ENCODE data around the gene TPRN. TPM values are rescaled to one million over a fixed set of nuclear protein-coding genes. Genes with fewer than 3 reads are reported as not detected.

TPRN gene
- total RNA-seq, 1 donor from 2014 or later: 8.2 TPM

DNA sequence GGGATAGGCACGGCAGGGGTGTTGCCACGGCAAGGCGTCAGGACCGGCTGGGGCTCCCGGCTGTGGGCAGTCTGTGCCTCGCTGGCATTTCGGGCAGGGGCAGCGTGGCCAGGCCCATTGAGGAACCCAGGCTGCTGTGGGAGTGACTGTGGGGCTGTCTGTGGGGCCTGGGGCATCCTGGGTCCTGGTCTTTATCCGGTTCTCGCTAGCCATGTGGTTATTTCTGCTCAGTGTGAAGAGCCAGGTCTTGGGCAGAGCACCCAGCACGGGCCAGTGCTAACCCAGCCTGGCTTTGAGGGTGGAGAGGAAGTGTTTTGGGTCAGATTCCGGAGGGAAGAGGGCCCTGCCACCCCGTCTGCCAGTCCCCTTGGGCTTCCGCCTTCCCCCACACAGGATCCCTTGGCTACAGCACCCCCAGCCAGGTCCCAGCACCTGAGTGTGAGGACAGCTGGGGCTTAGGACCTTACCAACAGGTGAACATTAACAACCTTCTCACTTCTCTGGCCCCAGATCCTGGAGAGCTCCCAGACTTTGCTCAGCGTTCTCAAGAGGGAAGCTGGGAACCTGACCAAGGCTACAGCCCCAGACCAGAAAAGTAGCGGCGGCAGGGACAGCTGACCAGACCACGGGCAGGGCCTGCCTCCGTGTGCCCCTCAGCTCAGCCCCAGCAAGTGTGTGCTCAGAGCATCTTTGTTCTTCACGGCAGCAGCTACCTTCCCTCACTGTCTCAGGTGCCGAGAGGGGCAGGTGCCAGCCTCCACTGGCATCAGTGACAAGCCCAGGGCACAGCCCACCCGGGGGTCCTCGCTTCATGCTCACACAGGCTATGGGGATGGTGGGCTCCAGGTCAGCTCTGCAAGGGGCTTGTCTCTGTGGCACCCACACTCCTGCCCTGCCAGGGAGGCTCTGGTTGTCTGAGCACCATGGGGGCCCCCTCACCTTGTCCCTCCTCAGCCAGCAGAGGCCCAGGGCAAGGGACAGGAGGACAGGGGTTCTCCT, 10.9 kb downstream of the TPRN start:
- DNase-seq (ENCODE audit: low spot score): no peak
- Mint-ChIP-seq H3K27ac (ENCODE audit: unreplicated experiment) (peak overlapping the region; percentile 57), H3K9me3 (ENCODE audit: unreplicated experiment) (no peaks in the 10 kb centered on the region), H3K4me3 (ENCODE audit: unreplicated experiment) (peak overlapping the region; percentile 96), H3K27me3 (ENCODE audit: unreplicated experiment) (peaks cover 9% of the 10 kb centered on the region), H3K4me1 (ENCODE audit: unreplicated experiment) (peaks cover 11% of the 10 kb centered on the region), H3K36me3 (ENCODE audit: low read depth, unreplicated experiment) (peaks cover under 1% of the 10 kb centered on the region)
- TF ChIP-seq, protein P1, sequence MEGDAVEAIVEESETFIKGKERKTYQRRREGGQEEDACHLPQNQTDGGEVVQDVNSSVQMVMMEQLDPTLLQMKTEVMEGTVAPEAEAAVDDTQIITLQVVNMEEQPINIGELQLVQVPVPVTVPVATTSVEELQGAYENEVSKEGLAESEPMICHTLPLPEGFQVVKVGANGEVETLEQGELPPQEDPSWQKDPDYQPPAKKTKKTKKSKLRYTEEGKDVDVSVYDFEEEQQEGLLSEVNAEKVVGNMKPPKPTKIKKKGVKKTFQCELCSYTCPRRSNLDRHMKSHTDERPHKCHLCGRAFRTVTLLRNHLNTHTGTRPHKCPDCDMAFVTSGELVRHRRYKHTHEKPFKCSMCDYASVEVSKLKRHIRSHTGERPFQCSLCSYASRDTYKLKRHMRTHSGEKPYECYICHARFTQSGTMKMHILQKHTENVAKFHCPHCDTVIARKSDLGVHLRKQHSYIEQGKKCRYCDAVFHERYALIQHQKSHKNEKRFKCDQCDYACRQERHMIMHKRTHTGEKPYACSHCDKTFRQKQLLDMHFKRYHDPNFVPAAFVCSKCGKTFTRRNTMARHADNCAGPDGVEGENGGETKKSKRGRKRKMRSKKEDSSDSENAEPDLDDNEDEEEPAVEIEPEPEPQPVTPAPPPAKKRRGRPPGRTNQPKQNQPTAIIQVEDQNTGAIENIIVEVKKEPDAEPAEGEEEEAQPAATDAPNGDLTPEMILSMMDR (IDR thresholded peaks at IDR 0.05; ENCODE audit: unreplicated experiment): no peak

- TF ChIP-seq, protein P1 (IDR thresholded peaks at IDR 0.05; ENCODE audit: unreplicated experiment): no peak
- H3K9me3 Mint-ChIP-seq (ENCODE audit: unreplicated experiment): no peaks in the 10 kb centered on the region
- peak within 1 kb of the TSS; percentile 96 for H3K4me3 Mint-ChIP-seq (ENCODE audit: unreplicated experiment)
- peaks cover 7% of the 10 kb centered on the region for H3K36me3 Mint-ChIP-seq (ENCODE audit: low read depth, unreplicated experiment)
- H3K27me3 Mint-ChIP-seq (ENCODE audit: unreplicated experiment): peaks cover 9% of the 10 kb centered on the region
- DNase-seq (ENCODE audit: low spot score): peak; percentile 95
- peaks cover 11% of the 10 kb centered on the region for H3K4me1 Mint-ChIP-seq (ENCODE audit: unreplicated experiment)
- H3K27ac Mint-ChIP-seq (ENCODE audit: unreplicated experiment): peak within 1 kb of the TSS; percentile 57
Measured at GRCh38 chr9:137188490-137189296, 11.8 kb downstream of the TPRN start, which contains the start of the genes ANAPC2 and SSNA1. TSS of gene ANAPC2 (minus strand) at chr9:137188560. CDS start at chr9:137188532, 28 bp downstream. TSS of gene SSNA1 (plus strand) at chr9:137188676. CDS start at chr9:137188727, 51 bp downstream.

DNA sequence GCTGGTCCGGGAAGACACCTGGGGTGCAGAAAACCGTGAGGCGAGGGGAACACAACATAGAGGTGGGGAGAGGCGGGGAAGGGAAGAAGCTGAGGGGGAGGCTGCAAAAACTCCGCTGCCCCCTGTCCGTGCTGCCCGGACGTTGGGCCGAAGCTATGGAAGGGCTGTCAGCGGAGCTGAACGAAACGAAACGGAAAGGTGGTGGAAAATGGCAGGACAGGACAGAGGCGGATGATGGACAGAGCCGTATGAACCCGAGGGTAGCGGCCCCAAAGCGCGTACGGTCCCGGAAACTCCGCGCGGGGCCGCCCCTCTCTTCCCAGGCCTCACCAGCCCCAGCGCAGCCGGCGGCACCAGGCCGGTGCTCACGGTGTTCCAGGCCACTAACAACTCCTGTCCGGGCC, 12.5 kb downstream of the TPRN start:
- Mint-ChIP-seq H3K4me3 (ENCODE audit: unreplicated experiment) (peak overlapping the region; percentile 94), H3K27me3 (ENCODE audit: unreplicated experiment) (peaks cover 9% of the 10 kb centered on the region), H3K27ac (ENCODE audit: unreplicated experiment) (no peak overlapping the region), H3K36me3 (ENCODE audit: low read depth, unreplicated experiment) (peaks cover 7% of the 10 kb centered on the region), H3K4me1 (ENCODE audit: unreplicated experiment) (peaks cover 11% of the 10 kb centered on the region), H3K9me3 (ENCODE audit: unreplicated experiment) (no peaks in the 10 kb centered on the region)
- no peak for DNase-seq (ENCODE audit: low spot score)
- TF ChIP-seq, protein P1 (IDR thresholded peaks at IDR 0.05; ENCODE audit: unreplicated experiment): no peak

DNA sequence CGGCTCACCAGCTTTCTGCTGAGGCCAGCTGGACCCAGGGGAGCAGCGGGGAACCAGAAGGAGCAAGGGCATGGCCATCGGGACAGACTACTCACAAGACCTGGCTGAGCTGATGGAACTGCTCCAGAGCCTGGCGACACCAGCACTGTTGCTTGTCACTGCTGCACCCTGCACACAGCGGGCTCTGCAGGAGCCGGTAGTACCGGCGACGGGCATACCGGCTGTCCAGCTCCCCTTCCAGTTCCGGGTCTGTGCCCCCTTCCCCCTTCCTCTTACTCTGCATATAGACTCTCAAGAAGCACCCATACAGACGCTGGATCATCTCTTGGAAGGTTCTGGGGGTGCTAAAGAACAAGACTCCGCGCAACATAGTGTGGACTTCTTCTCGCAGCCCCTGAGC, 13.2 kb downstream of the TPRN start:
- DNase-seq (ENCODE audit: low spot score): no peak
- TF ChIP-seq, protein P1 (IDR thresholded peaks at IDR 0.05; ENCODE audit: unreplicated experiment): no peak
- Mint-ChIP-seq H3K9me3 (ENCODE audit: unreplicated experiment) (no peaks in the 10 kb centered on the region), H3K4me1 (ENCODE audit: unreplicated experiment) (peaks cover 11% of the 10 kb centered on the region), H3K27me3 (ENCODE audit: unreplicated experiment) (peaks cover 8% of the 10 kb centered on the region), H3K36me3 (ENCODE audit: low read depth, unreplicated experiment) (peaks cover 7% of the 10 kb centered on the region), H3K4me3 (ENCODE audit: unreplicated experiment) (peak overlapping the region; percentile 94), H3K27ac (ENCODE audit: unreplicated experiment) (peak overlapping the region; percentile 30)

Data from endothelial cell (in vitro differentiated cells).